ENCODE results near the gene KLRC2. TPM values are rescaled to one million over a fixed set of nuclear protein-coding genes. Genes with fewer than 3 reads are reported as not detected.
"Not testable (repeated sequence)": the region's sequence is repeated elsewhere in the genome, so short reads cannot be mapped to it uniquely, and the experiment has no call there.

KLRC2 gene
- polyA plus RNA-seq, 1 donor: not detected

DNA sequence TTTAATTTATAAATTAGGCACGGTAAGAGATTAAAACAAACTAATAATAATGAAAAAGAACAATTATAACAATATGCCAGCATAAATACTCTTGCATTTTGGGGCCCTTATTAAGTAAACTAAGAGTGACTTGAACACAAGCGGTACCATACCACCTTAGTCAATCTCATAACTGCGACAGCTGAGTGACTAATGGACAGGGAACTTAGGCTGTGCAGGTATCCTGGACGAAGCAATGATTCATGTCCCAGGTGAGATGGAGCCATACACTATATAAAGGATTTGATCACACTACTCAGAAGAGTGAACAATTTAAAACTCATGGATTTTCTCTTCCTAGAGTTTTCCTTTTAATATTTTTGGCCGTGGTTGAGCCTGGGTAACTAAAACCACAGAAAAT is 30.5 kb downstream of the KLRC2 start:
- no peak for DNase-seq (ENCODE audit: low read depth)

DNA sequence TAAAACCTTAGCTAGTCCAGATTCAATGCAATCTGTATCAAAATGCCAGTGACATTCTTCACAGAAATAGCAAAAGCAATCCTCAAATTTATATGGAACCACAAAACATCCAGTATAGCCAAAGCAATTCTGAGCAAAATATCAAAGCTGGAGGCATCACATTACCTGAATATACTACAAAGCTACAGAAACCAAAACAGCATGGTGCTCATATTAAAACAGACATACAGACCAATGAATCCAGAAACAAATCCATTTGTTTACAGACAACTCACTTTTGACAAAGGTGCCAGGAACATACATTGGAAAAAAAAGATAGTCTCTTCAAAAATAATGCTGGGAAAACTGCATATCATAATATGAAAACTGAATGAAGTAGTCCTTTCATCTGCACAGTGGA is 31.0 kb downstream of the KLRC2 start:
- DNase-seq (ENCODE audit: low read depth): no peak

DNA sequence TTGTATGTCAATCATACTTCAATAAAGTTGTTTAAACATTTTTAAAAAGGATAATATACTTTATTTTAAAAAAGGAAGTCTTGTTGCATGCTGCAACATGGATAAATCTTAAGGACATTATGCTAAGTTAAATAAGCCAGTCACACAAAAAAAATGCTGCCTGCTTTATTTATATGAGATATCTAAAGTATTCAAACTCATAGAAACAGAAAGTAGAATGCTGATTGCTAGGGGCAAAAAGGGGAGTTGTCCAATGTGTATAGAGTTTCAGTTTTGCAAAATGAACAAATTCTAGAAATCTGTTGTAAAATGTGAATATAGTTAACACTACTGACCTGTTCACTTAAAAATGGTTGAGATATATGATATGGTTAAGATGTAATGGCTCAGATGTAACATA is 35.0 kb downstream of the KLRC2 start:
- DNase-seq (ENCODE audit: low read depth): no peak

DNA sequence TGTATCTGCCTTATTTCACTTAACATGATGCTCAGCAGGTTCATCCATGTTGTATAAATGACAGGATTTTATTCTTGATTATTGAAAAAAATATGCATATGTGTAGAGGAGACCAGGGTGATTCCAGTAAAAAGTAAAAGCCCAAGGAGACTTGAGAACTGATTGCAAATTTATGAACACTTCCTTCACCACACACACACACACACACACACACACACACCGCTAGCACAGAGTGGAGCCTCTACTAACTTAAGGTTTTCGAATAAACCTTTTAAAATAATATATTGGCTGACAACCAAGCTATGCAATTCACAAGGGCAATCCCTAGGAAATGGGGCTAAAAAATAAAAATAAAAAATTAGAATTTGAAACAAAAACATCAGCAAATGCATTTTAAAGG is 37.6 kb downstream of the KLRC2 start:
- no peak for DNase-seq (ENCODE audit: low read depth)

DNA sequence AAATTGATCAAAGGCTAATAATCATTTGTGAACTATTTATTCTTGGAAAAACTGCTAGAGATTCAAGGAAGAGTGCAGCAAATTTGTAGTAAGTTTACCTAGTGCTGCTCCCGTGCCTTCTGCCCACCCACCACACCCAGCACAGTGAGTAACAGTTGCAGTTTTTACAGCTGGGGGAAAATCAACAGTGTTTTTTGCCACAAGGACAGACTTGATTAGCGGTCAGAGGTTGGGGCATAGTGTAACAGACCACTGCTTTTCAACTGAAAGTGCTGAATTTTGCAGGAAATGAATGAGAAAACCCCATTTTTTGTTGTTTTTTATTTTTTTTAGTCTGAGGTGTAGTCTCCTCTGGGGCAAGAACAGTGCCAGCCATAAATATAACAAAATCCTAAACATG is 38.5 kb downstream of the KLRC2 start:
- DNase-seq (ENCODE audit: low read depth): no peak

DNA sequence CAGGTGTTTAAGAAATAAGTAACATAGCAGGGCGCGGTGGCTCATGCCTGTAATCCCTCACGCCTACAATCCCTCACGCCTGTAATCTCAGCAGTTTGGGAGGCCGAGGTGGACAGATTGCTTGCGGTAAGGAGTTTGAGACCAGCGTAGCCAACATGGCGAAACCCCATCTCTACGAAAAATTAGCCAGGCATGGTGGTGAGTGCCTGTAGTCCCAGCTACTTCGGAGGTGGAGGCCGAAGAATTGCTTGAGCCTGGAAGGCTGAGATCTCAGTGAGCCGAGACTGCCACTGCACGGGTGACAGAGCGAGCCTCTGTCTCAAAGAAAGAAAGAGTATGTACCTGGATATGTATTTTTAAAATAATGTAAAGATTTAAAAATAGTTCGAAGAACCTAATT is 39.6 kb downstream of the KLRC2 start:
- DNase-seq (ENCODE audit: low read depth): not testable (repeated sequence)

DNA sequence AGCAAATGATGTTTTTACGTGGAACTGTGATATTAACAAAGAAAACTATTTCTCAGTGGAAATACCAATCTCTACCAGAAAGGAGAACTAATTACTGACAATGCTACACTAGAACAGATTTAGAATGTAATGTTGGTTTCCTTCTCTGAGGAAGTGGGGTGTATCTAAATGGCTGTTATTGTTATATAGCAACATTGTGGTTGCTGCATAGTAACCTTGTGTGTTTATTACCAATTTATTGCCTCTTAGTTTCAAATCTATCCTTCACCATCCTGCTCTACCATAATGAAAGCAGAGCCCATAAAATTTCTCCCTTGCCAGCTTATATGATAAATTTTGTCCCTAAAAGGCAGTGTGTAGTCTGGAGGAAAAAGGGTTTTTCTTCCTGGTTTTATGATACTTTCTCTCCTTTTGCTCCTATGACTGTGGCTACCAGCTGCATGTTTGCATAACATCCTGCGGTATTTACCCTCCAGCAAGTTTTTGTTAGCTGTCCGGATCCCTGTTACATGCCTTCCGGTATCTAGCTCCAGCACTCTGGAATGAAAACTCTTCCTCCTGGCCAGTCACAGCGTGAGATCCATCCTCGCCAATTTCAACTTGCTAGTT is 40.3 kb downstream of the KLRC2 start:
- DNase-seq (ENCODE audit: low read depth): no peak

DNA sequence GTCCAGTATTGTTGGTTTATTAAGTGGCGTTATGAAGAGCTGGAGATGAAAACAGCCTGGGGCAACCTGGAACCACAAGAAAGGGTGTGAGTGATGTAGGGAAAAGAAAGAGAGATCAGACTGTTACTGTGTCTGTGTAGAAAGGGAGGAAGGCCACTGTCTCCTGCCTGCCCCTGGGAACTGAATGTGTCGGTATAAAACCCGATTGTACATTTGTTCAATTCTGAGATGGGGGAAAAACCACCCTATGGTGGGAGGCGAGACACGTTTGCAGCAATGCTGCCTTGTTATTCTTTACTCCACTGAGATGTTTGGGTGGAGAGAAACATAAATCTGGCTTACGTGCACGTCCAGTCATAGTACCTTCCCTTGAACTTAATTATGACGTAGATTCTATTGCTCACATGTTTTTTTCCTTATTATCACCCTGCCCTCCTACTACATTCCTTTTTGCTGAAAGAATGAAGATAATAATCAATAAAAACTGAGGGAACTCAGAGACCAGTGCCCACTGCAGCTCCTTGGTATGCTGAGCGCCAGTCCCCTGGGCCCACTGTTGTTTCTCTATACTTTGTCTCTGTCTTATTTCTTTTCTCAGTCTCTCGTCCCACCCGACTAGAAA is 41.2 kb downstream of the KLRC2 start:
- DNase-seq (ENCODE audit: low read depth): not testable (repeated sequence)

DNA sequence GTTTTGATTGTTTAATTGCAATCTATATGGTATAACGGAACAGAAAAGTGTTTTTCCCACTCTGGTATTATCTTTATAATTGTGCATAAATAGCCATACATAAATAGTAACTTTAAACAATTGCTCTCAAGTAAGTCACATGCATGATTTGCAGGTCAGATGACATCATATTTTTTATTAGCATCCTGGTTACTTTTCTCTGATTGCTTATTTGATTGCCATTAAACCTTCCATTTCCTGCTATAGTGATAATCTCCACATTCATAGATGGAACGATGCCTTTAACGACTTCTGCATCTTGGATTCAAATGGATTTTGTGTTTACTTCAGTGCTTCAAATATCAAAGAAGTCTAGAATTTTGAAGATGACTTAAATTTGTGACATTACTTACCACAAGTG is 42.5 kb downstream of the KLRC2 start:
- no peak for DNase-seq (ENCODE audit: low read depth)

DNA sequence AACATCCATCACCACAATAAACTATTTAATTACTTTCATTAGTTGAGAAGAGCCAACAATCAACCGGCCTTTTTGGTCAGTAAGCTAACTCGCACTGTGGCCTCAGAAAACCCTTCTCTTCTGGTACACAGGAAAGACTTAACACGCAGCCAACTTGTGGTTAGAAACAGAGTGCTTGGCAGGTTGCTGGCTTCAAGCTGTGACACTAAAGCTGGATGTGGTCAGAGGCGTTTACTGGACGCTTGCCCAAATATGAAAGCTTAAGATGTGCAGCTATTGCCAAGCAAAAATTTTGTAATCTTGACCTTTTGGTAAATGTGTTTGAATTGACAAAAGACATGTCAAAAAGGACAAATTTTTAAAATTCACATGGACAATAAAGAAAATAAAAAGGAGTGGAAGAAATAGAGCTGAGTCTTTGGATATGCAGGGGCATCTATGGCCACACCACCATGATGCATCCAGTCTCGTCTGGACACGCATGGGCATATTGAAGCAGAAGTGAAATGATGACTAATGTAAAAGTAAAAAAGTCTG is 43.3 kb downstream of the KLRC2 start:
- no peak for DNase-seq (ENCODE audit: low read depth)

DNA sequence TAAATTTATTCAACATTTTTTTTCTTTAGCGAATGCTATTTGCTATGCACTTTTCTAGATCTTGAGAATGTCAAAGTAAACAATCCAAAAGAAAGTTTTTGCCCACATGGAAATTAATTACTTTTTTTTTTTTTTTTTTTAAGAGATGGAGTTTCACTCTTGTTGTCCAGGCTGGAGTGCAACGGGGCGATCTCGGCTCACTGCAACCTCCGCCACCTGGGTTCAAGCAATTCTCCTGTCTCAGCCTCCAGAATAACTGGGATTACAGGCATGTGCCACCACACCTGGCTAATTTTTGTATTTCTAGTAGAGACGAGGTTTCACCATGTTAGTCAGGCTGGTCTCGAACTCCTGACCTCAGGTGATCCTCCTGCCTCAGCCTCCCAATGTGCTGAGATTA is 44.8 kb downstream of the KLRC2 start:
- not testable (repeated sequence) for DNase-seq (ENCODE audit: low read depth)

DNA sequence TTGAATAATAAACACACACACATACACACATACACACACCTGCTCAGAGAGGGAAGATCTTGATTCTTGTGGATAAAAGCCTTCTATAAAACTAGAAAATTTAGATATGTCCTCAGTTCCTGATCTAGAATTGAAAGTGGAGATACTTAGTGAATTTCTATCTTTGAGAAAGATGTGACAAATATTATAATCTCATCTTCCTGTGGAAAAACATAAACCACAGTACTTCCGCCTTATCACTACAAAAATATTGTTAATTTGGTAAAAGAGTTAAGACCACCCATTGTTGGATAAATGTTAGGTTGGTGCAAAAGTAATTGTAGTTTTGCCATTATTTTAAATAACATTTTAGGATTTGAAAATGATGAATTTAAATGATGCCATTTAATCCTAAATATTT is 45.9 kb downstream of the KLRC2 start, which contains the start of gene KLRK1:
Gene KLRK1 (minus strand): TSS at position 138 of the 400 bp plus-strand sequence. CDS start 1,231 bp downstream, outside the sequence.
- no peak for DNase-seq (ENCODE audit: low read depth)

DNA sequence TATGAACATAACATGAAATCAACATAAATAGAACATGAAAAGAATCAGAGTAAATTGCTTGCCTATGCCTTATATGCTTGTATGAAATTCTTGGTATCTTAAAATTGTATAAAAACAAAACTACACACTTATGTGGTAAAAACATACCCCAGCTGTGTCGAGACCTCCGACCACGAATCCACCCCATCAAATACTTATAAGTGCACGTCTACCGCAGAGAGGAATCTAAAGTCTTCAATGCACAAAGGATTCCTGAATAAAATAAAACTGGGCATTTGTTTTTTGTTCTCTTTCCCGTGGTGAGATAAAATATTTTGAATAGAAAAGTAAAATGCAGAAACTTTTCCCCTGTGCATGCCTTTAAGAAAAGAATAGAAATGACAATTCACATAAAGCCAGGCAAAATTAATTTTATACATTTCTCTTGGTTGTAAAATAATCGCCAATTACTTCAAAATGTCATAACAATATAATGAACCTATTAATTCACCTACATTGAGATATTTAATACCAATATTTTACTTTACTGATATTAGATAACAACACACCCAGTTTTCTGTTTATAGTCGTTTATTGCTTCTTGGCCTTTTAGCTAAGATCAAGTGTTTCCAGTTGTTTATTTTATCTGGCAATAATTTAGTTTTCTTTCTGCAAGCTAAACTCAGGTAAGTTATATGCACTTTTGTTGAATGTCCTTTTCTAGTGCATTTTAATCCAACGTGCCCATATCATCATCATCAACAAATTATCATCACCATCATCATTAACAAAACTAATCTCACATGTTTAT is 47.0 kb downstream of the KLRC2 start:
- no peak for DNase-seq (ENCODE audit: low read depth)

DNA sequence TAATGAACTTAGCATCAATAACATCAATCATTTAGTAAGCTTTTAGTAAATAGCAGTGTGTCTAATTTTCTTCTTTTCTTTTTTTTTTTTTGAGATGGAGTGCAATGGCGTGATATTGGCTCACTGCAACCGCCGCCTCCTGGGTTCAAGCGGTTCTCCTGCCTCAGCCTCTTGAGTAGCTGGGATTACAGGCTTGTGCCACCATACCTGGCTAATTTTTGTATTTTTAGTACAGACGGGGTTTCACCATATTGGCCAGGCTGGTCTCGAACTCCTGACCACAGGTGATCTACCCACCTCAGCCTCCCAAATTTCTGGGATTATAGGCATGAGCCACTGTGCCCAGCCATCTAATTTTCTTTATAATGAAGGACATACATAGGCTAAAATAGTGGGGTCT is 48.3 kb downstream of the KLRC2 start:
- DNase-seq (ENCODE audit: low read depth): not testable (repeated sequence)

DNA sequence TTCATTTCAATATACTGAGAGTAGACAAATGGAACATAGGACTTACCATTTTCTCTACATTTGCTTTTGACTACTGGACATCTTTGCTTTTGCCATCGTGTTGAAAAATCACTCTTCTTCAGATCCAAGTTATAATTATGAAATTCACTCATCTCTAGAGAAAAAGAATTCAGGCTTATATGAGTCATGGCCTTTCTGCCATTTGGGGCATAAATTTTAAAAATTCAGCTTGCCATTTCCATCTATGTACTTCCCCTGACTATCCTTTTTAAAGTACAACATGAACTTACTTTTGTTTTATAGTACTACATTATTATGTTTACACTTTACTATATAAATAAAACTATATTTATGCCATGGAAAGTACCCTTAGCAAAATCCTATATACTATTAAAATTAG is 49.0 kb downstream of the KLRC2 start:
- no peak for DNase-seq (ENCODE audit: low read depth)

DNA sequence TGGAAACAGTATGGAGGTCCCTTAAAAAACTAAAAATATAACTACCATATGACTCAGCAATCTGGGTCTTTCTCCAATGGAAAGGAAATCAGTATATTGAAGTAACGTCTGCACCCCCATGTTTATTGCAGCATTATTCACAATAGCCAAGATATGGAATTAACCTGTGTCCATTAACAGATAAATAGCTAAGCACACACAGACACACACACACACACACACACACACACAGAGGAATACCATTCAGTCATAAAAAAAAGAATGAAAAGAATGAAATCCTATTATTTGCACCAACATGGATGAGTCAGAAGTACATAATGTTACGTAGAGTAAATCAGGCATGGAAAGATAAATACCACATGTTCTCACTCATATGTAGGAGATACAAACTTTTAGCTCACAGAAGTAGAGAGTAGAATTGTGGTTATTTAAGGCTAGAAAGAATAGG is 50.6 kb downstream of the KLRC2 start:
- no peak for DNase-seq (ENCODE audit: low read depth)

DNA sequence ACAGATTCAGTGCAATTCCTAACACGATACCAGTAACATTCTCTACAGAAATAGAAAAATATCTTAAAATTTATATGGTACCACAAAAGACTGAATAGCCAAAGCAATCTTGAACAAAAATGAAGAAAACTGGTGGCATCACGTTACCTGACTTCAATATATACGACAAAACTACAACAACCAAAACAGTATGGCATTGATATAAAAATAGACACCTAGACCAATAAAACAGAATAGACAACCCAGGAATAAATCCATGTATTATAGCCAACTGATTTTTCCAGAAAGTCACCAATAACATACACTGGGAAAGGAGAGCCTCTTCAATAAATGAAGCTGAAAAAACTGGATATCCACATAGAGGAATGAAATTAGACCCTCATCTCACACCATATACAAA is 51.6 kb downstream of the KLRC2 start:
- DNase-seq (ENCODE audit: low read depth): no peak

DNA sequence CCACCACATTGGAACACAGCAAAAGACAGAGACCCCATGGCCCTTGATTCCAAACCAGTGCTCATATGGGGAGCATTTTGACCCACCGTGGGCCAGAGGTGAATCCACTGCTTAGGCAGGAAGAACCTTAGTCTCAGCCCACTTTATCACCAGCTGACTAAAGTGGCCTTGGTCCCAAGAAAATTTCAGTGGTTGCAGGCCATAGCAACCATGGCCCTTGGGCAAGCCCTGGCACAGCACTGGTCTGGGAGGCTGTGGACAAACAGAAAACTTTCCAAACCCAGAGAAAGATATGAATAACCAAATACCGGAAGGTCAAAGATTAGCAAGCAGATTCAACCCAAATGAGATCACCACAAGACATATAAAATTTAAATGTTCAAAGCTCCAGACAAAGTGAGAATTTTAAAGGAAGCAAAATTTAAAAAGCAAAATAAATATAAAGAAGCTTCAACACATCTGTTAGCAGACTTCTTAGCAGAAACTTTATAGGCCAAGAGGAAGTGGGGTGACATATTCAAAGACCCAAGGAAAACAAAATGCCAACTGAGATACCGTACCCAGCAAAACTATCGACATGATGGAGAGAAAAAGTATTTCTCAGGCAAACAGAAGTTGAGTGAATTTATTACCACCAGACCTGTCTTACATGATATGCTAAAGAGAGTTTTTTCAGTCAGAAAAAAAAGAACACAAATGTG is 53.7 kb downstream of the KLRC2 start:
- DNase-seq (ENCODE audit: low read depth): no peak
